Measurements from ENCODE around the gene GHITM. TPM values are rescaled to one million over a fixed set of nuclear protein-coding genes. Genes with fewer than 3 reads are reported as not detected.
"Not testable (repeated sequence)": the region's sequence is repeated elsewhere in the genome, so short reads cannot be mapped to it uniquely, and the experiment has no call there.

Gene GHITM
- total RNA-seq, 1 donor from 2014 or later = 114 TPM

DNA sequence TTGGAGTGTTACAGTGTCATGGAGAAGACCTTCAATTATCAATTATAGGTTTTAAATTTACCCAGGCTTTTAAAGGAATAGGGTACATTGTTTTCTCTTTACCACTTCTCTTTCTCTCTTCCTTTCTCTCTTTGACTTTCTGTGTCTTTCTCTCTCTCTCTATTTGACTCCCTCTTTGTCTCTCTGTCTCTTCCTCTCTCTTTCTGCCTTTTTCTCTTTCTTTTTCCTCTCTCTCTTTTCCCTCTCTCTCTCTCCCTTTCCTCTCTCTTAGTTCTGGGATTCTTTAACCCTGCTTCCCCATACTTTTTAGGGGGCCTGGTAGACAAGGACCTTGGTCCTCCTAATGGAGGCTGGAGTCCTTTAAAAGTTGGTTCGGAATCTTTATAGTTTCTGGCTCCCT is 15.9 kb upstream of the GHITM start:
- peaks cover 15% of the 10 kb centered on the region for H3K27me3 Mint-ChIP-seq
- TF ChIP-seq, protein P1, sequence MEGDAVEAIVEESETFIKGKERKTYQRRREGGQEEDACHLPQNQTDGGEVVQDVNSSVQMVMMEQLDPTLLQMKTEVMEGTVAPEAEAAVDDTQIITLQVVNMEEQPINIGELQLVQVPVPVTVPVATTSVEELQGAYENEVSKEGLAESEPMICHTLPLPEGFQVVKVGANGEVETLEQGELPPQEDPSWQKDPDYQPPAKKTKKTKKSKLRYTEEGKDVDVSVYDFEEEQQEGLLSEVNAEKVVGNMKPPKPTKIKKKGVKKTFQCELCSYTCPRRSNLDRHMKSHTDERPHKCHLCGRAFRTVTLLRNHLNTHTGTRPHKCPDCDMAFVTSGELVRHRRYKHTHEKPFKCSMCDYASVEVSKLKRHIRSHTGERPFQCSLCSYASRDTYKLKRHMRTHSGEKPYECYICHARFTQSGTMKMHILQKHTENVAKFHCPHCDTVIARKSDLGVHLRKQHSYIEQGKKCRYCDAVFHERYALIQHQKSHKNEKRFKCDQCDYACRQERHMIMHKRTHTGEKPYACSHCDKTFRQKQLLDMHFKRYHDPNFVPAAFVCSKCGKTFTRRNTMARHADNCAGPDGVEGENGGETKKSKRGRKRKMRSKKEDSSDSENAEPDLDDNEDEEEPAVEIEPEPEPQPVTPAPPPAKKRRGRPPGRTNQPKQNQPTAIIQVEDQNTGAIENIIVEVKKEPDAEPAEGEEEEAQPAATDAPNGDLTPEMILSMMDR (conservative IDR thresholded peaks at IDR 0.05) = no peak
- no peak overlapping the region for H3K27ac Mint-ChIP-seq
- H3K9me3 Mint-ChIP-seq = peaks cover 17% of the 10 kb centered on the region
- H3K4me1 Mint-ChIP-seq (ENCODE audit: unreplicated experiment) = peaks cover 3% of the 10 kb centered on the region
- DNase-seq (ENCODE audit: extremely low spot score, unreplicated experiment) = no peak
- no peaks in the 10 kb centered on the region for H3K36me3 Mint-ChIP-seq
- H3K4me3 Mint-ChIP-seq = no peak overlapping the region

DNA sequence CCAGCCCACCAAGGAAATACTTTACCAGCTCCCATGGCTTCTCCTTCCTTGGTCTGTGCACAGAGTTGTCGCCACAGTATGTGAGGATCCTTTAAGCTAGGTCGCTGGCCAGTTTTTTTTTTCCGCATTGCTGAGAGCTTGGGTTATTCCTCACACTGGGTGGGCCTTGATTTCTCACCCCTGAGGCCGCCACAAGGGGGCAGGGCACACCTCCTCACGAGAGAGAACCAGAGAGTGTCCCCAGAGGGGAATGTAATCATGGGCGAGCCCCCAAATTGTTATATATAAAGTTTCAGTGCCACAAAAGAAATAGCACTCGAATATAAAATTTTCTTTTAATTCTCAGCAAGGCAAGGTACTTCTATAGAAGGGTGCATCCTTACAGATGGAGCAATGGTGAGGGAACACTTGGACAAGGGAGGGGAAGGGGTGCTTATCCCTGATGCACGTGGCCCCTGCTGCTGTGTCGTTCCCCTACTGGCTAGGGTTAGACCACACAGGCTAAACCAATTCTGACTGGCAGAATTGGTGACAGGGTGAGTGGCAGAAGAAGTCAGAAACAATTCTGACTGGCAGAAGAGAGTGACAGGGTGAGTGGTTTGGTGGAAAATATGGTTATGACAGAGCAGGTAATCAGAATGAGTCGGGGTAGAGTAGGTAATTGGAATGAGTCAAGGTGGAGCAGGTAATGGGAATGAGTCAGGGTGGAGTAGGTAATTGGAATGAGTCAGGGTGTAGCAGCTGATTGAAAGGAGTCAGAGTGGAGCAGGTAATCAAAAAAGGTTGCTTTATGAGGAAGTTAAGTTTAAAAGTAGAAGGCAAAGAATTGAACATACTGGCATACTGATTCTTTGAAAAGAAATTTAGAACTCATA is 13.2 kb upstream of the GHITM start:
- peaks cover 21% of the 10 kb centered on the region for H3K9me3 Mint-ChIP-seq
- peaks cover 27% of the 10 kb centered on the region for H3K27me3 Mint-ChIP-seq
- not testable (repeated sequence) for DNase-seq (ENCODE audit: extremely low spot score, unreplicated experiment); H3K4me1 Mint-ChIP-seq (ENCODE audit: unreplicated experiment); H3K27ac Mint-ChIP-seq; H3K4me3 Mint-ChIP-seq; H3K36me3 Mint-ChIP-seq

DNA sequence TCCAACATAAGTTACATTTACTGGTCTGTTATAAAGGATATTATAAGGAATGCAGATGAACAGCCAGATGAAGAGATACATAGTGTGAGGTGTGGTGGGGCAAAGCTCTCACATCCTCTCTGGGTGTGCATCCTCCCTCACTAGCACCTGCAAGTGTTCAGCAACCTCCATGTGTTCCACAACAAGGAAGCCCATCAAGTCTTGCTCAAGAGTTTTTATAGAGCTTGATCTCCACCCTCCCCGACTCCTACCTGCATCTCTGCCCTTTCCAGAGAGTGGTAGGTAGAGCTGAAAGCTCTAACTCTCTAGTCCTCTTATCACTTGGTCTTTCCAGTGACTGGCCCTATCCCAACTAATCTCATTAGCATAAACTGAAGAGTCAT is 12.5 kb upstream of the GHITM start:
- peaks cover 21% of the 10 kb centered on the region for H3K9me3 Mint-ChIP-seq
- no peak for DNase-seq (ENCODE audit: extremely low spot score, unreplicated experiment)
- H3K27ac Mint-ChIP-seq = no peak overlapping the region
- H3K4me1 Mint-ChIP-seq (ENCODE audit: unreplicated experiment) = no peaks in the 10 kb centered on the region
- peaks cover 30% of the 10 kb centered on the region for H3K27me3 Mint-ChIP-seq
- TF ChIP-seq, protein P1 (conservative IDR thresholded peaks at IDR 0.05) = no peak
- H3K36me3 Mint-ChIP-seq = no peaks in the 10 kb centered on the region
- H3K4me3 Mint-ChIP-seq = no peak overlapping the region

DNA sequence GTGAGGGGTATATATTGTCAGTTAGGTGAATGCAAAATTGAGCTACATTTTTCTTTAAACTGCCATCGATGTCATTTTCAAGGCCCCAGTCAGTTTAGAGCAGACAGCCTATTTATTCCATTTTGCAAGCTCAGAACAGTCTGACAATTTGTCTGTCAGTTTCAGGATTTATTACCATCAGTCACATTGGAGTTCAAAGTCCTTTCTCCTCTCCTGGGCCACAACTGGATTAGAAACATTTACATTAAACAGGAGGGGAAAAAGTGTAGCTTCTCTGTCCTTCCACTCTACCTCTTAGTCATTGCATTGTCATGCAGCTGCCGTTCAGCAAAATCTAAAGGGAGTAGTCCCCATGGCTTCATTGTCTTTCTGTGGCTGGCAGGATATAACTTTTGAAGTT is 3.5 kb upstream of the GHITM start:
- Mint-ChIP-seq H3K36me3 (peaks cover 3% of the 10 kb centered on the region), H3K9me3 (no peaks in the 10 kb centered on the region), H3K27ac (peak overlapping the region; percentile 2), H3K4me3 (no peak overlapping the region), H3K27me3 (peaks cover 29% of the 10 kb centered on the region), H3K4me1 (ENCODE audit: unreplicated experiment) (peaks cover 17% of the 10 kb centered on the region)
- DNase-seq (ENCODE audit: extremely low spot score, unreplicated experiment) = no peak
- TF ChIP-seq, protein P1 (conservative IDR thresholded peaks at IDR 0.05) = no peak

DNA sequence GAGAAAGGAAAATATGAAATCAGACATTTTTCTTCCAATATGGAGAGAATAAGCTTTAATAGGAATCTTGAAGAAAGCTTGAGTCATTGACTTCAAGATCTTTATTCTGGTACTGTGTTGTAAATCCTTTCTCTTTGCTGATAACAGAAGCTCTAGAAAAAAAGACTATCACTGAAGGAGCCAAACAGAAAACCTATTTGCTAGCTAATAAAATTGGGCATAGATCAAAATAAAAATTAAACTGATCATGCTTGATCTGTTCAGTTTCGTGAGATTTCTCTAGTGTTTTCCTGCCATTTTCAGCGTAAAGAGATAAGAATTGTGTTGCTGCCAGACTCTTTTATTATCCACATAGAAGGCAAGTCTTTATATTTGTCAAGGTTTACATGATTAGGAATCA is 1.5 kb upstream of the GHITM start:
- no peak overlapping the region for H3K27ac Mint-ChIP-seq
- H3K36me3 Mint-ChIP-seq = peaks cover 3% of the 10 kb centered on the region
- H3K27me3 Mint-ChIP-seq = peaks cover 18% of the 10 kb centered on the region
- no peaks in the 10 kb centered on the region for H3K9me3 Mint-ChIP-seq
- DNase-seq (ENCODE audit: extremely low spot score, unreplicated experiment) = no peak
- peaks cover 26% of the 10 kb centered on the region for H3K4me1 Mint-ChIP-seq (ENCODE audit: unreplicated experiment)
- H3K4me3 Mint-ChIP-seq = peak overlapping the region; percentile 35
- TF ChIP-seq, protein P1 (conservative IDR thresholded peaks at IDR 0.05) = no peak

DNA sequence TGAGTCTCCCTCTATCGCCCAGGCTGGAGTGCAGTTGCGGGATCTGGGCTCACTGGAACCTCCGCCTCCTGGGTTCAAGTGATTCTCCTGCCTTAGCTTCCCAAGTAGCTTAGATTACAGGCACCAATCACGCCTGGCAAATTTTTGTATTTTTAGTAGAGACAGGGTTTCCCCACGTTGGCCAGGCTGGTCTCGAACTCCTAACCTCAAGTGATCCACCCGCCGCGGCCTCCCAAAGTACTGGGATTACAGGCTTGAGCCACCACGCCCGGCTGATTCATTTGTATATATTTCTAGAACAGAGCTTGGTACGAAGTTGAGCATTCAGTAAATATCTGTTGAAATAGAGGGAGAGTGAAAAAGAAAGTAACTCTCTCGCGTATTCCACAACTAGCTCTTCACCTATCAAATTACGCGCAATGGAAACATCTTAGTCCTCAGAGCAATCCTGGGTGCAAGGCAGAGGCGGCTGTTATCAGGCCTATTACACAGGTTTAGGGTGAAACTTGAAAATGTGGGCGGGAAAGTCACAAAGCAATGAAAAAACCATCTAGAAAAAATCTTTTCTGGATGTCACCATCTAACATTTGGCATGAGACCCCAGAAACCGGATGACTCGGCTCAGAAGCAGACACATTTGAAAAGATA is 707 bp upstream of the GHITM start:
- peaks cover 26% of the 10 kb centered on the region for H3K4me1 Mint-ChIP-seq (ENCODE audit: unreplicated experiment)
- peak overlapping the region; percentile 96 for H3K4me3 Mint-ChIP-seq
- peaks cover 15% of the 10 kb centered on the region for H3K27me3 Mint-ChIP-seq
- no peaks in the 10 kb centered on the region for H3K9me3 Mint-ChIP-seq
- peak overlapping the region; percentile 93 for H3K27ac Mint-ChIP-seq
- no peak for DNase-seq (ENCODE audit: extremely low spot score, unreplicated experiment)
- TF ChIP-seq, protein P1 (conservative IDR thresholded peaks at IDR 0.05) = no peak
- H3K36me3 Mint-ChIP-seq = peaks cover 7% of the 10 kb centered on the region
